SK-N-SH treated with all-trans-retinoic acid at 6 μM for 48 hours (cell line): ENCODE measurements around the gene EFCAB7.

Source experiments
- ATAC-seq: fragments of 200-7000 bp; cut with Tn5 transposase; 3 replicates; pipeline ENCODE4 v1.9.1; 2020; ENCODE audit warnings: mild to moderate bottlenecking, moderate library complexity
- BACH2 ChIP-seq: fragments of 250-450 bp; sonication (Bioruptor Pico); IDR thresholded peaks from 2 replicates; pipeline ENCODE4 v1.9.0; 2021; ENCODE audit warnings: mild to moderate bottlenecking, borderline replicate concordance
- CREB5 ChIP-seq: fragments of 250-450 bp; sonication (Bioruptor Pico); IDR thresholded peaks from 2 replicates; pipeline ENCODE4 v1.5.1; 2020; ENCODE audit warnings: low read depth, mild to moderate bottlenecking, moderate library complexity
- CSDC2 ChIP-seq: fragments of 250-450 bp; sonication (Bioruptor Pico); IDR thresholded peaks from 2 replicates; pipeline ENCODE4 v1.5.0; 2020; ENCODE audit warnings: mild to moderate bottlenecking, moderate library complexity
- CSRNP3 ChIP-seq: fragments of 250-450 bp; sonication (Bioruptor Pico); IDR thresholded peaks from 2 replicates; pipeline ENCODE4 v1.5.1; 2021; ENCODE audit warnings: mild to moderate bottlenecking, moderate library complexity
- ESRRG ChIP-seq: fragments of 250-450 bp; sonication (Bioruptor Pico); IDR thresholded peaks from 2 replicates; pipeline ENCODE4 v1.6.1; 2021; ENCODE audit warnings: mild to moderate bottlenecking
- GLIS3 ChIP-seq: fragments of 250-450 bp; sonication (Bioruptor Pico); IDR thresholded peaks from 2 replicates; pipeline ENCODE4 v1.5.0; 2020; ENCODE audit warnings: mild to moderate bottlenecking, moderate library complexity
- OSR1 ChIP-seq: fragments of 250-450 bp; sonication (Bioruptor Pico); IDR thresholded peaks from 2 replicates; pipeline ENCODE4 v1.8.0; 2022; ENCODE audit warnings: moderate library complexity, mild to moderate bottlenecking, inconsistent platforms
- PATZ1 ChIP-seq: fragments of 250-450 bp; sonication (Bioruptor Pico); IDR thresholded peaks from 2 replicates; pipeline ENCODE4 v1.8.0; 2020; ENCODE audit warnings: mild to moderate bottlenecking, moderate library complexity, borderline replicate concordance
- POU6F1 ChIP-seq: fragments of 250-450 bp; sonication (Bioruptor Pico); IDR thresholded peaks from 2 replicates; pipeline ENCODE4 v1.8.0; 2021; ENCODE audit warnings: low read depth, mild to moderate bottlenecking, moderate library complexity, borderline replicate concordance
- PPARA ChIP-seq: fragments of 250-450 bp; sonication (Bioruptor Pico); IDR thresholded peaks from 2 replicates; pipeline ENCODE4 v1.5.0; 2020; ENCODE audit warnings: mild to moderate bottlenecking, borderline replicate concordance
- RARB ChIP-seq: fragments of 250-450 bp; sonication (Bioruptor Pico); IDR thresholded peaks from 2 replicates; pipeline ENCODE4 v1.8.0; 2021; ENCODE audit warnings: mild to moderate bottlenecking, moderate library complexity
- SNAI2 ChIP-seq: fragments of 250-450 bp; sonication (Bioruptor Pico); IDR thresholded peaks from 2 replicates; pipeline ENCODE4 v1.5.0; 2020; ENCODE audit warnings: mild to moderate bottlenecking, moderate library complexity
- TCF4 ChIP-seq: fragments of 250-450 bp; sonication (Bioruptor Pico); IDR thresholded peaks from 2 replicates; pipeline ENCODE4 v1.8.0; 2021; ENCODE audit warnings: mild to moderate bottlenecking, moderate library complexity, borderline replicate concordance
- TOX ChIP-seq: fragments of 250-450 bp; sonication (Bioruptor Pico); IDR thresholded peaks from 2 replicates; pipeline ENCODE4 v1.8.0; 2021; ENCODE audit warnings: mild to moderate bottlenecking, moderate library complexity, borderline replicate concordance
- TSHZ2 ChIP-seq: fragments of 250-450 bp; sonication (Bioruptor Pico); IDR thresholded peaks from 2 replicates; pipeline ENCODE4 v1.5.0; 2020; ENCODE audit warnings: mild to moderate bottlenecking, moderate library complexity
- ZC3H10 ChIP-seq: fragments of 250-450 bp; sonication (Bioruptor Pico); IDR thresholded peaks from 2 replicates; pipeline ENCODE4 v1.5.1; 2021; ENCODE audit warnings: mild to moderate bottlenecking, moderate library complexity
- ZFP3 ChIP-seq: fragments of 250-450 bp; sonication (Bioruptor Pico); IDR thresholded peaks from 2 replicates; pipeline ENCODE4 v1.5.0; 2020; ENCODE audit warnings: mild to moderate bottlenecking, moderate library complexity
- ZFP30 ChIP-seq: fragments of 450-650 bp; formaldehyde crosslinking; IDR thresholded peaks from 2 replicates; pipeline ENCODE4 v1.5.0; 2022; ENCODE audit warnings: mild to moderate bottlenecking, moderate library complexity
- ZNF565 ChIP-seq: fragments of 450-650 bp; formaldehyde crosslinking; conservative IDR thresholded peaks from 2 replicates; pipeline ENCODE4 v1.5.0; 2020; ENCODE audit warnings: low read depth, mild to moderate bottlenecking, moderate library complexity
- ZNF70 ChIP-seq: fragments of 450-650 bp; formaldehyde crosslinking; IDR thresholded peaks from 2 replicates; pipeline ENCODE4 v1.5.0; 2020; ENCODE audit warnings: mild to moderate bottlenecking, moderate library complexity
- ZNF8 ChIP-seq: fragments of 450-650 bp; formaldehyde crosslinking; IDR thresholded peaks from 2 replicates; pipeline ENCODE4 v1.5.0; 2020; ENCODE audit warnings: mild to moderate bottlenecking, moderate library complexity

The EFCAB7 gene

GRCh38 chr1:63532727-63533126 is 9.4 kb downstream of the EFCAB7 start:
- no peak for ATAC-seq
- TF ChIP-seq CSRNP3 (CRISPR knock-in tag): no peak
- no peak for TF ChIP-seq ZNF70 (CRISPR knock-in tag)
- no peak for TF ChIP-seq TOX (CRISPR knock-in tag)
- TF ChIP-seq ZFP3 (CRISPR knock-in tag): no peak
- no peak for TF ChIP-seq TCF4 (CRISPR knock-in tag)
- no peak for TF ChIP-seq PPARA (CRISPR knock-in tag)
- no peak for TF ChIP-seq TSHZ2
- TF ChIP-seq CREB5 (CRISPR knock-in tag): no peak
- TF ChIP-seq ZFP30 (CRISPR knock-in tag): no peak
- no peak for TF ChIP-seq PATZ1 (CRISPR knock-in tag)

- TF ChIP-seq ZFP30 (CRISPR knock-in tag) (no peak), CREB5 (CRISPR knock-in tag) (no peak), SNAI2 (no peak), PPARA (CRISPR knock-in tag) (no peak)
- TF ChIP-seq, all 23 proteins: peak for 0
- no peak for ATAC-seq
Measured at GRCh38 chr1:63533931-63534330, 10.6 kb downstream of the EFCAB7 start.

- ATAC-seq: no peak
- TF ChIP-seq ESRRG (no peak), SNAI2 (no peak), CREB5 (CRISPR knock-in tag) (no peak), TOX (CRISPR knock-in tag) (no peak), TSHZ2 (no peak), CSRNP3 (CRISPR knock-in tag) (no peak), ZNF70 (CRISPR knock-in tag) (no peak), RARB (no peak), ZNF565 (CRISPR knock-in tag) (no peak), OSR1 (no peak), POU6F1 (CRISPR knock-in tag) (no peak), CSDC2 (CRISPR knock-in tag) (no peak), ZFP30 (CRISPR knock-in tag) (no peak), BACH2 (CRISPR knock-in tag) (no peak), ZFP3 (CRISPR knock-in tag) (no peak), ZC3H10 (no peak), ZNF8 (no peak), GLIS3 (CRISPR knock-in tag) (no peak)
Measured at GRCh38 chr1:63534406-63534805, 11.1 kb downstream of the EFCAB7 start.
